ENCODE results near the gene RPP25. TPM values are rescaled to one million over a fixed set of nuclear protein-coding genes. Genes with fewer than 3 reads are reported as not detected.

Gene RPP25
- polyA plus RNA-seq, 1 donor (not counting 4 experiments of a cell fraction or from before 2014, with no cell fraction given), result 0.60 TPM

GRCh38 chr15:74960995-74961588 lies 4.5 kb upstream of the RPP25 start:
- no peak overlapping the region for H2AFZ ChIP-seq (ENCODE audit: control insufficient read depth, low read length)
- FAIRE-seq (no peak), DNase-seq (ENCODE audit: low read depth, low spot score) (no peak)
- TF ChIP-seq CTCF (optimal IDR thresholded peaks at IDR 0.05 in 1 of 3, IDR thresholded peaks at IDR 0.05 in 1 of 3, conservative IDR thresholded peaks at IDR 0.05 in 1 of 3; ENCODE audit: extremely low read depth in 1 of 3, insufficient read depth in 2 of 3, low read length in 3 of 3) (no peak), EZH2 (IDR thresholded peaks at IDR 0.05; ENCODE audit: low read length) (no peak)
- no peak overlapping the region for H3K4me2 ChIP-seq (ENCODE audit: control insufficient read depth, extremely low read depth, insufficient read depth, low read depth, low read length)
- peaks cover 18% of the 10 kb centered on the region for H3K4me1 ChIP-seq (ENCODE audit: control insufficient read depth, extremely low read depth, insufficient read depth, low read length)
- no peaks in the 10 kb centered on the region for H3K36me3 ChIP-seq (ENCODE audit: control insufficient read depth in 2 of 2, extremely low read depth in 1 of 2, insufficient read depth in 2 of 2, low read length in 2 of 2)
- H3K27ac ChIP-seq (ENCODE audit: control insufficient read depth, insufficient read depth, low read length), result no peak overlapping the region
- H3K9me1 ChIP-seq (ENCODE audit: control insufficient read depth, extremely low read depth, insufficient read depth, low read length), result no peaks in the 10 kb centered on the region
- H3K79me2 ChIP-seq (ENCODE audit: control insufficient read depth, insufficient read depth, low read length), result no peaks in the 10 kb centered on the region
- H3K9me3 ChIP-seq (ENCODE audit: control insufficient read depth, low read depth, low read length), result no peaks in the 10 kb centered on the region
- no peaks in the 10 kb centered on the region for H4K20me1 ChIP-seq (ENCODE audit: control insufficient read depth, extremely low read depth, insufficient read depth, low read length)
- H3K4me3 ChIP-seq (ENCODE audit: control insufficient read depth in 2 of 3, extremely low read depth in 1 of 3, insufficient read depth in 2 of 3, low read depth in 1 of 3, low read length in 3 of 3), result no peak overlapping the region
- H3K27me3 ChIP-seq (ENCODE audit: control insufficient read depth, extremely low read depth, insufficient read depth, low read length), result peaks cover 32% of the 10 kb centered on the region
- dilution Hi-C loops (cut with MboI; ENCODE audit: extremely low pct_ligation_motif_present, low sequenced_read_pairs), result no loop called here
- no peak overlapping the region for H3K9ac ChIP-seq (ENCODE audit: control insufficient read depth, extremely low read depth, insufficient read depth, low read length)

- Histone ChIP-seq H3K4me1 (ENCODE audit: control insufficient read depth, extremely low read depth, insufficient read depth, low read length) (peaks cover 18% of the 10 kb centered on the region), H3K27me3 (ENCODE audit: control insufficient read depth, extremely low read depth, insufficient read depth, low read length) (peaks cover 38% of the 10 kb centered on the region), H2AFZ (ENCODE audit: control insufficient read depth, low read length) (no peak overlapping the region), H3K4me2 (ENCODE audit: control insufficient read depth, extremely low read depth, insufficient read depth, low read depth, low read length) (no peak overlapping the region), H3K27ac (ENCODE audit: control insufficient read depth, insufficient read depth, low read length) (no peak overlapping the region), H3K9me1 (ENCODE audit: control insufficient read depth, extremely low read depth, insufficient read depth, low read length) (no peaks in the 10 kb centered on the region), H3K9me3 (ENCODE audit: control insufficient read depth, low read depth, low read length) (no peaks in the 10 kb centered on the region), H3K9ac (ENCODE audit: control insufficient read depth, extremely low read depth, insufficient read depth, low read length) (no peak overlapping the region), H4K20me1 (ENCODE audit: control insufficient read depth, extremely low read depth, insufficient read depth, low read length) (no peaks in the 10 kb centered on the region), H3K36me3 (ENCODE audit: control insufficient read depth in 2 of 2, extremely low read depth in 1 of 2, insufficient read depth in 2 of 2, low read length in 2 of 2) (no peaks in the 10 kb centered on the region), H3K4me3 (ENCODE audit: control insufficient read depth in 2 of 3, extremely low read depth in 1 of 3, insufficient read depth in 2 of 3, low read depth in 1 of 3, low read length in 3 of 3) (no peak overlapping the region), H3K79me2 (ENCODE audit: control insufficient read depth, insufficient read depth, low read length) (no peaks in the 10 kb centered on the region)
- FAIRE-seq (no peak), DNase-seq (ENCODE audit: low read depth, low spot score) (no peak)
- dilution Hi-C loops (cut with MboI; ENCODE audit: extremely low pct_ligation_motif_present, low sequenced_read_pairs), result no loop called here
- no peak for TF ChIP-seq EZH2 (IDR thresholded peaks at IDR 0.05; ENCODE audit: low read length)
- TF ChIP-seq CTCF (optimal IDR thresholded peaks at IDR 0.05 in 1 of 3, IDR thresholded peaks at IDR 0.05 in 1 of 3, conservative IDR thresholded peaks at IDR 0.05 in 1 of 3; ENCODE audit: extremely low read depth in 1 of 3, insufficient read depth in 2 of 3, low read length in 3 of 3), result no peak
Observed at GRCh38 chr15:74960286-74960685, 3.7 kb upstream of the RPP25 start.

Data from keratinocyte (primary cell).